NCI-H2107 treated with DMSO at 0.1 percent for 48 hours (cell line): Measurements from ENCODE around the gene FNBP1.

Source experiments
- DNase-seq: peaks from one replicate; lab custom pipeline; 2025; ENCODE audit not compliant: unreplicated experiment; lab: John Stamatoyannopoulos, UW

The FNBP1 gene

GRCh38 chr9:129880654-129881546 is 162.1 kb downstream of the FNBP1 start:
- DNase-seq, result no peak

GRCh38 chr9:129879991-129880653 is 162.9 kb downstream of the FNBP1 start:
- no peak for DNase-seq

GRCh38 chr9:129879103-129879699 is 163.8 kb downstream of the FNBP1 start:
- DNase-seq, result no peak

GRCh38 chr9:129878291-129878690 is 164.7 kb downstream of the FNBP1 start:
- no peak for DNase-seq

GRCh38 chr9:129876815-129877214 is 166.2 kb downstream of the FNBP1 start:
- no peak for DNase-seq

GRCh38 chr9:129875687-129876395 is 167.1 kb downstream of the FNBP1 start:
- no peak for DNase-seq

GRCh38 chr9:129875181-129875611 is 167.8 kb downstream of the FNBP1 start:
- no peak for DNase-seq

GRCh38 chr9:129874261-129875101 is 168.5 kb downstream of the FNBP1 start:
- no peak for DNase-seq

GRCh38 chr9:129873563-129874190 is 169.3 kb downstream of the FNBP1 start:
- DNase-seq, result no peak

GRCh38 chr9:129871046-129871445 is 171.9 kb downstream of the FNBP1 start:
- no peak for DNase-seq

GRCh38 chr9:129869585-129870501 is 173.1 kb downstream of the FNBP1 start:
- no peak for DNase-seq

- DNase-seq, result no peak
Measured at GRCh38 chr9:129868872-129869486, 174.0 kb downstream of the FNBP1 start.

- DNase-seq, result no peak
Measured at GRCh38 chr9:129868023-129868871, 174.7 kb downstream of the FNBP1 start.

GRCh38 chr9:129867136-129868022 is 175.6 kb downstream of the FNBP1 start:
- DNase-seq, result no peak

GRCh38 chr9:129866394-129867135 is 176.4 kb downstream of the FNBP1 start:
- no peak for DNase-seq
